Esophagus muscularis mucosa (tissue), 3 donors: ENCODE data around the gene IFT20.

Experiments used
- POLR2A ChIP-seq: fragments of 450-650 bp; IDR thresholded peaks from one replicate; pipeline ENCODE4 v1.6.1; 2017; ENCODE audit warnings: antibody characterized with exemption, moderate library complexity, mild to moderate bottlenecking, low read depth
- POLR2AphosphoS5 ChIP-seq, 2 donors: sonication (generic); formaldehyde crosslinking; IDR thresholded peaks; one replicate each; pipeline ENCODE4 v1.6.1; 2017; ENCODE audit warnings: antibody characterized with exemption in 2 of 2
- TF ChIP-seq, protein P1 (sequence below), 3 experiments: fragments of 200-600 bp in 2 of 3; fragments of 450-650 bp in 1 of 3; sonication (generic) in 2 of 3; IDR thresholded peaks; one replicate each; pipeline ENCODE4 v1.5.1; 2017 to 2019; ENCODE audit warnings: antibody characterized with exemption in 3 of 3, mild to moderate bottlenecking in 2 of 3, moderate library complexity in 1 of 3

GRCh38 chr17:28334171-28334570 lies 1.1 kb downstream of the IFT20 start:
- no peak for TF ChIP-seq POLR2AphosphoS5 (IDR thresholded peaks at IDR 0.05)
- TF ChIP-seq POLR2A: no peak
- TF ChIP-seq, protein P1, sequence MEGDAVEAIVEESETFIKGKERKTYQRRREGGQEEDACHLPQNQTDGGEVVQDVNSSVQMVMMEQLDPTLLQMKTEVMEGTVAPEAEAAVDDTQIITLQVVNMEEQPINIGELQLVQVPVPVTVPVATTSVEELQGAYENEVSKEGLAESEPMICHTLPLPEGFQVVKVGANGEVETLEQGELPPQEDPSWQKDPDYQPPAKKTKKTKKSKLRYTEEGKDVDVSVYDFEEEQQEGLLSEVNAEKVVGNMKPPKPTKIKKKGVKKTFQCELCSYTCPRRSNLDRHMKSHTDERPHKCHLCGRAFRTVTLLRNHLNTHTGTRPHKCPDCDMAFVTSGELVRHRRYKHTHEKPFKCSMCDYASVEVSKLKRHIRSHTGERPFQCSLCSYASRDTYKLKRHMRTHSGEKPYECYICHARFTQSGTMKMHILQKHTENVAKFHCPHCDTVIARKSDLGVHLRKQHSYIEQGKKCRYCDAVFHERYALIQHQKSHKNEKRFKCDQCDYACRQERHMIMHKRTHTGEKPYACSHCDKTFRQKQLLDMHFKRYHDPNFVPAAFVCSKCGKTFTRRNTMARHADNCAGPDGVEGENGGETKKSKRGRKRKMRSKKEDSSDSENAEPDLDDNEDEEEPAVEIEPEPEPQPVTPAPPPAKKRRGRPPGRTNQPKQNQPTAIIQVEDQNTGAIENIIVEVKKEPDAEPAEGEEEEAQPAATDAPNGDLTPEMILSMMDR (IDR thresholded peaks at IDR 0.05): no peak
